Endodermal cell (in vitro differentiated cells): Measurements from ENCODE around the gene MICU2. TPM values are rescaled to one million over a fixed set of nuclear protein-coding genes. Genes with fewer than 3 reads are reported as not detected.

ENCODE experiments used
- DNase-seq: peaks from one replicate; pipeline ENCODE4 v3.0.0-alpha.2; 2017
- H3K27ac ChIP-seq: 2 replicates; pipeline ENCODE4 v1.5.1; 2013; ENCODE audit warnings: mild to moderate bottlenecking, low read depth, low read length, moderate library complexity
- H3K27me3 ChIP-seq: 2 replicates; pipeline ENCODE4 v1.6.1; 2013; ENCODE audit warnings: mild to moderate bottlenecking, low read length, moderate library complexity; ENCODE audit not compliant: insufficient read depth, control insufficient read depth, poor library complexity, severe bottlenecking
- H3K36me3 ChIP-seq: 2 replicates; pipeline ENCODE4 v1.7.0; 2013; ENCODE audit warnings: mild to moderate bottlenecking, low read length, moderate library complexity; ENCODE audit not compliant: control insufficient read depth, insufficient read depth
- H3K4me1 ChIP-seq: one replicate; pipeline ENCODE4 v1.7.0; 2013; ENCODE audit warnings: low read length; ENCODE audit not compliant: control insufficient read depth, insufficient read depth
- H3K4me3 ChIP-seq: 2 replicates; pipeline ENCODE4 v1.5.1; 2013; ENCODE audit warnings: mild to moderate bottlenecking, low read length, moderate library complexity
- H3K9ac ChIP-seq: 2 replicates; pipeline ENCODE4 v1.6.1; 2013; ENCODE audit warnings: mild to moderate bottlenecking, low read length, moderate library complexity; ENCODE audit not compliant: poor library complexity, severe bottlenecking; ENCODE audit errors: extremely low read depth
- H3K9me3 ChIP-seq: 2 replicates; pipeline ENCODE4 v1.6.1; 2013; ENCODE audit warnings: mild to moderate bottlenecking, low read length, moderate library complexity; ENCODE audit not compliant: control insufficient read depth
- H3K27ac Mint-ChIP-seq: 2 replicates; pipeline ENCODE4 v1.8.0; 2020; ENCODE audit warnings: mixed read lengths
- H3K27me3 Mint-ChIP-seq: 2 replicates; pipeline ENCODE4 v1.8.0; 2021; ENCODE audit warnings: mild to moderate bottlenecking, mixed read lengths; ENCODE audit not compliant: insufficient read depth
- H3K36me3 Mint-ChIP-seq: 2 replicates; pipeline ENCODE4 v1.8.0; 2020; ENCODE audit warnings: low read depth, mixed read lengths
- H3K4me1 Mint-ChIP-seq: 2 replicates; pipeline ENCODE4 v1.8.0; 2020; ENCODE audit warnings: mixed read lengths
- H3K4me3 Mint-ChIP-seq: 2 replicates; pipeline ENCODE4 v1.8.0; 2020; ENCODE audit warnings: mild to moderate bottlenecking, moderate library complexity, mixed read lengths
- H3K9me3 Mint-ChIP-seq: 2 replicates; pipeline ENCODE4 v1.8.0; 2020; ENCODE audit warnings: mild to moderate bottlenecking, mixed read lengths
- WGBS, 2 experiments: methylation state at CpG; one replicate each; pipeline versions ENCODE4 v1.1.5 to v1.1.7; 2013; ENCODE audit warnings: missing lambda C conversion rate in 2 of 2, mixed read lengths in 1 of 2; ENCODE audit not compliant: insufficient coverage in 1 of 2, insufficient read length in 1 of 2; 5-methylcytosine and 5-hydroxymethylcytosine counted together
- total RNA-seq, 2 donors: library from RNA; stranded (reverse); fragmentation: NEBNext Ultra II Directional in 1 of 2; extraction: Animal tissue kit (Norgen Biotek cat#: 25700) in 1 of 2; gene quantifications; 2 replicates in 1 of 2; 3 replicates in 1 of 2; pipeline ENCODE4 v1.2.1, GENCODE V29; 2021
- TF ChIP-seq, protein P1 (sequence below): fragments of 200-600 bp; sonication (generic); conservative IDR thresholded peaks from 2 replicates; pipeline ENCODE4 v1.5.0; 2021; ENCODE audit warnings: antibody characterized with exemption, mild to moderate bottlenecking

Gene MICU2
- total RNA-seq, 2 donors from 2014 or later = 39.1 to 45.7 TPM

DNA sequence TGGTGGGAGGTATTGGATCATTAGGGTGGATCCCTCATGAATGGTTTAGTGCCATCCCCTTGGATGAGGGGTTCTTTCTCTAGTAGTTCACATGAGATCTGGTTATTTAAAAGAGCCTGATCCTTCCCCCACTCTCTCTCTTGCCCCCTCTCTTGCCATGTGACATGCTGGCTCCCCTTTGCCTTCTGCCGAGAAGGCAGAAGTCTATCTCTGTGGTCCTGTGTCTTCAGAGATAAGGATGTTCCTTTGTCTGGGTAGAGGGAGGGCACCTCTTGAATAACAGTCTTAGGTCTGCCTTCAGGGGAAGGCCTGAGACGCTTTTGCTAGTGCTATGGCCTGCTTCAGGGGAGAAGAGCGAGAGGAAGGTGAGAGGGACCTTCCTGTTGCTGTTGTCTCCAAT is 142.8 kb downstream of the MICU2 start:
- WGBS, 2 experiments = 50 to 76% methylated on average over 2 to 3 of the region's 3 CpGs

DNA sequence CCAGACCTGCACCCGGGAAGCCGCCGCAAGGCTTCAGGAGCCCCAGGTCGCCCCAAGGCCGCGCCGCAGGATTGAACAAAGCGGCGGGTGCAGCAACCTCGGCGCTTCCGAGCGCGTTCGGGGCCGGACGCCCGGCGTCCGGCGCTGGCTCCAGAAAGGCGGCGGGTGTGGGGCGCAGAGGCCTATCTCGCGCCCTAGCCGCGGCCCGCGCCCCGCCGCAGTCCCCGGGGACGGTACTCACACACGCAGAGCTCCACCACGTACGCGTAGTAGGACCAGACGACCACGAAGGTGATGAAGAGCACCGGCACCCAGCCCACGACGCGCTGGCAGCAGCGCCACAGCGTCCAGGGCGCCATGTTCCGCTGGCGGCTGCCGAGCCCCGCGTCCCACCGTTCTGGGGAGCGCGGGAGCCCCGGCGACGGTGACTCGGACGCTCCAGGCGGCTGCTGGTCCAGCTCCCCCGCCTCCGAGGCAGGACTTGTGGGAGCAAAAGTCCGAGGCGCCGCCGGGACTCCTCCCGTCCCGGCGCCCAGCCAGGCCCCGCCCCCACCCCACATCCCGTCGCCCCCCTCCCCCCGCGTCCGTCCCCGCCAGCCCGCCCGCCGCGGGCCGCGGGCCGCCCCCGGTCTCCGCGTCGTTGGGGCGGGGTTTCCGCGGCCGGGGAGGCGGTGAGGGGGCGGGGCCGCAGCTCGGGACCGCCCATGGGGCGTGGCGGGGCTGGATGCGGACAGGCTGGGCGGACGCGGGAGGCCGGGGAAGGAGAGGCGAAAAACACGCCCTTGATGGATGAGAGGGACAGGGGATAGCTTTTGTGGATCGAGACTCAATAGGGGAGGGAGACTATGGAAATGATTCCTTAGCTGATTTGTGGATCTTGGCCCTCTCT is 144.9 kb downstream of the MICU2 start, which contains the start of gene ZDHHC20:
Gene ZDHHC20, minus strand, starts transcription at position 491 of the 889 bp plus-strand sequence. Its CDS starts 132 bp downstream, at position 359.
- no peaks in the 10 kb centered on the region for H3K9me3 ChIP-seq
- peak within 1 kb of the TSS; percentile 96 for H3K4me3 Mint-ChIP-seq
- peak within 1 kb of the TSS; percentile 91 for H3K9ac ChIP-seq
- H3K27me3 Mint-ChIP-seq = no peaks in the 10 kb centered on the region
- H3K36me3 ChIP-seq = no peaks in the 10 kb centered on the region
- peak within 1 kb of the TSS; percentile 98 for H3K4me3 ChIP-seq
- peak; percentile 97 for DNase-seq
- H3K4me1 ChIP-seq = no peaks in the 10 kb centered on the region
- H3K27ac Mint-ChIP-seq = peak within 1 kb of the TSS; percentile 96
- H3K27ac ChIP-seq = peak within 1 kb of the TSS; percentile 83
- no peaks in the 10 kb centered on the region for H3K27me3 ChIP-seq
- peaks cover 13% of the 10 kb centered on the region for H3K9me3 Mint-ChIP-seq
- TF ChIP-seq, protein P1, sequence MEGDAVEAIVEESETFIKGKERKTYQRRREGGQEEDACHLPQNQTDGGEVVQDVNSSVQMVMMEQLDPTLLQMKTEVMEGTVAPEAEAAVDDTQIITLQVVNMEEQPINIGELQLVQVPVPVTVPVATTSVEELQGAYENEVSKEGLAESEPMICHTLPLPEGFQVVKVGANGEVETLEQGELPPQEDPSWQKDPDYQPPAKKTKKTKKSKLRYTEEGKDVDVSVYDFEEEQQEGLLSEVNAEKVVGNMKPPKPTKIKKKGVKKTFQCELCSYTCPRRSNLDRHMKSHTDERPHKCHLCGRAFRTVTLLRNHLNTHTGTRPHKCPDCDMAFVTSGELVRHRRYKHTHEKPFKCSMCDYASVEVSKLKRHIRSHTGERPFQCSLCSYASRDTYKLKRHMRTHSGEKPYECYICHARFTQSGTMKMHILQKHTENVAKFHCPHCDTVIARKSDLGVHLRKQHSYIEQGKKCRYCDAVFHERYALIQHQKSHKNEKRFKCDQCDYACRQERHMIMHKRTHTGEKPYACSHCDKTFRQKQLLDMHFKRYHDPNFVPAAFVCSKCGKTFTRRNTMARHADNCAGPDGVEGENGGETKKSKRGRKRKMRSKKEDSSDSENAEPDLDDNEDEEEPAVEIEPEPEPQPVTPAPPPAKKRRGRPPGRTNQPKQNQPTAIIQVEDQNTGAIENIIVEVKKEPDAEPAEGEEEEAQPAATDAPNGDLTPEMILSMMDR = no peak
- peaks cover 15% of the 10 kb centered on the region for H3K36me3 Mint-ChIP-seq
- WGBS, 2 experiments = 0 to 3% methylated on average over 22 to 99 of the region's 107 CpGs
- H3K4me1 Mint-ChIP-seq = peaks cover 14% of the 10 kb centered on the region

More for the DNA sequence above, 142.8 kb downstream of the MICU2 start:
- H3K27ac ChIP-seq = no peak overlapping the region
- Mint-ChIP-seq H3K4me1 (peaks cover 26% of the 10 kb centered on the region), H3K9me3 (no peaks in the 10 kb centered on the region), H3K36me3 (peaks cover 4% of the 10 kb centered on the region), H3K4me3 (no peak overlapping the region), H3K27ac (no peak overlapping the region), H3K27me3 (no peaks in the 10 kb centered on the region)
- no peak overlapping the region for H3K9ac ChIP-seq
- H3K4me1 ChIP-seq = peaks cover 2% of the 10 kb centered on the region
- no peaks in the 10 kb centered on the region for H3K9me3 ChIP-seq
- H3K27me3 ChIP-seq = no peaks in the 10 kb centered on the region
- H3K4me3 ChIP-seq = no peak overlapping the region
- H3K36me3 ChIP-seq = no peaks in the 10 kb centered on the region
- no peak for DNase-seq
- TF ChIP-seq, protein P1 = no peak

DNA sequence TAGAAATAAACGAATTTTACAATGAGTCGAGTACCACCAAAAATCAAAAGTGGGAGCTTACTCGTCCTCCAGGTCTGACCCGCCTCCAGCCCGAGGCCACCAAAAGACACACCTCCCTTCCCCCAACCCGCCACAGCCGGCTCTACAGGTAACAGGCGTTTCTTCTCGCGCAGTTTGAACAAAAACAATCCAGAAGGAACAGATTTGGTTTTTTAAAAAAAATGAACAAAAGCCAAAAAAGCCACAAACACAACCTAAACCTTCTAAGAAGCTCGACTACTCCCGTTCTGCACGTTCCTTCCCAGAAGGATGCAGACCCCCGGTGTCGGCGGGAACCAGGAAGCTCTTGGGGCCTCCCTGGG is 145.5 kb downstream of the MICU2 start:
- Histone ChIP-seq H3K27ac (peak overlapping the region; percentile 83), H3K27me3 (no peaks in the 10 kb centered on the region), H3K4me3 (peak overlapping the region; percentile 98), H3K4me1 (no peaks in the 10 kb centered on the region), H3K9ac (peak overlapping the region; percentile 91), H3K36me3 (no peaks in the 10 kb centered on the region), H3K9me3 (peaks cover 6% of the 10 kb centered on the region)
- 0 to 1% methylated on average over 2 to 16 of the region's 16 CpGs for WGBS, 2 experiments
- Mint-ChIP-seq H3K36me3 (peaks cover 16% of the 10 kb centered on the region), H3K27ac (peak overlapping the region; percentile 96), H3K27me3 (no peaks in the 10 kb centered on the region), H3K4me1 (peaks cover 14% of the 10 kb centered on the region), H3K4me3 (peak overlapping the region; percentile 96), H3K9me3 (peaks cover 14% of the 10 kb centered on the region)
- DNase-seq = peak; percentile 87
- TF ChIP-seq, protein P1 = no peak
